Kidney epithelial cell (primary cell): ENCODE measurements around the gene SLIT1. TPM values are rescaled to one million over a fixed set of nuclear protein-coding genes. Genes with fewer than 3 reads are reported as not detected.

Experiments
- DNase-seq: peaks from one replicate; pipeline ENCODE4 v3.0.0-alpha.2; 2010; ENCODE audit warnings: low read depth
- H3K27me3 ChIP-seq: 2 replicates; pipeline ENCODE4 v1.6.0; 2011; ENCODE audit warnings: low read length; ENCODE audit not compliant: control insufficient read depth, insufficient read depth
- H3K36me3 ChIP-seq: 2 replicates; pipeline ENCODE4 v1.5.1; 2011; ENCODE audit warnings: low read length; ENCODE audit not compliant: control insufficient read depth, insufficient read depth
- H3K4me3 ChIP-seq: 2 replicates; pipeline ENCODE4 v1.5.1; 2011; ENCODE audit warnings: low read depth, mild to moderate bottlenecking, control low read depth, low read length
- CTCF ChIP-seq: IDR thresholded peaks from 2 replicates; pipeline ENCODE4 v1.5.1; 2011; ENCODE audit warnings: mild to moderate bottlenecking, moderate library complexity, low read length, control low read depth, inconsistent platforms; ENCODE audit not compliant: insufficient read depth, poor library complexity, severe bottlenecking
- total RNA-seq: library from RNA; depleted of rRNA; stranded (reverse); fragments of >200 nt; gene quantifications from 2 replicates; pipeline ENCODE4 v1.2.3, GENCODE V29; 2015

The SLIT1 gene
- total RNA-seq, 1 donor from 2014 or later = 0.17 TPM

- H3K36me3 ChIP-seq = no peaks in the 10 kb centered on the region
- peaks cover 22% of the 10 kb centered on the region for H3K27me3 ChIP-seq
- DNase-seq = no peak
- H3K4me3 ChIP-seq = no peak overlapping the region
- TF ChIP-seq CTCF = no peak
Observed at GRCh38 chr10:97140049-97140846, 45.5 kb downstream of the SLIT1 start.

GRCh38 chr10:97139651-97140048 is 46.1 kb downstream of the SLIT1 start:
- no peak for TF ChIP-seq CTCF
- peaks cover 22% of the 10 kb centered on the region for H3K27me3 ChIP-seq
- no peak for DNase-seq
- H3K36me3 ChIP-seq = no peaks in the 10 kb centered on the region
- no peak overlapping the region for H3K4me3 ChIP-seq

GRCh38 chr10:97138846-97139245 is 46.9 kb downstream of the SLIT1 start:
- DNase-seq = no peak
- Histone ChIP-seq H3K36me3 (no peaks in the 10 kb centered on the region), H3K4me3 (no peak overlapping the region), H3K27me3 (peaks cover 21% of the 10 kb centered on the region)
- TF ChIP-seq CTCF = no peak

GRCh38 chr10:97138174-97138573 is 47.6 kb downstream of the SLIT1 start:
- no peak for DNase-seq
- no peak overlapping the region for H3K4me3 ChIP-seq
- no peaks in the 10 kb centered on the region for H3K36me3 ChIP-seq
- peaks cover 22% of the 10 kb centered on the region for H3K27me3 ChIP-seq
- TF ChIP-seq CTCF = peak; percentile 16

- no peak for DNase-seq
- Histone ChIP-seq H3K4me3 (no peak overlapping the region), H3K27me3 (peaks cover 20% of the 10 kb centered on the region), H3K36me3 (no peaks in the 10 kb centered on the region)
- TF ChIP-seq CTCF = no peak
Observed at GRCh38 chr10:97136756-97137155, 49.0 kb downstream of the SLIT1 start.

GRCh38 chr10:97135464-97135863 is 50.3 kb downstream of the SLIT1 start:
- TF ChIP-seq CTCF = no peak
- DNase-seq = no peak
- H3K4me3 ChIP-seq = no peak overlapping the region
- peaks cover 12% of the 10 kb centered on the region for H3K27me3 ChIP-seq
- no peaks in the 10 kb centered on the region for H3K36me3 ChIP-seq
